HUES48 (cell line): ENCODE results near the gene ZNF579.

Experiments used
- H3K27ac ChIP-seq: one replicate; pipeline ENCODE4 v1.7.0; 2013; ENCODE audit warnings: low read depth, low read length, inconsistent platforms
- H3K27me3 ChIP-seq: 2 replicates; pipeline ENCODE4 v1.6.1; 2013; ENCODE audit warnings: mild to moderate bottlenecking, low read length; ENCODE audit not compliant: control insufficient read depth, insufficient read depth
- H3K36me3 ChIP-seq: 2 replicates; pipeline ENCODE4 v1.6.1; 2013; ENCODE audit warnings: low read length; ENCODE audit not compliant: control insufficient read depth, insufficient read depth
- H3K4me1 ChIP-seq: 2 replicates; pipeline ENCODE4 v1.6.1; 2013; ENCODE audit warnings: mild to moderate bottlenecking, low read length; ENCODE audit not compliant: control insufficient read depth, insufficient read depth
- H3K4me3 ChIP-seq: 2 replicates; pipeline ENCODE4 v1.5.1; 2013; ENCODE audit warnings: mild to moderate bottlenecking, low read depth, low read length
- H3K9ac ChIP-seq: 2 replicates; pipeline ENCODE4 v1.6.1; 2013; ENCODE audit warnings: mild to moderate bottlenecking, low read depth, low read length, moderate library complexity
- H3K9me3 ChIP-seq: 2 replicates; pipeline ENCODE4 v1.6.1; 2013; ENCODE audit warnings: low read length; ENCODE audit not compliant: control insufficient read depth, insufficient read depth

ZNF579 gene

GRCh38 chr19:55620410-55621204, 40.0 kb upstream of the ZNF579 start:
- no peaks in the 10 kb centered on the region for H3K4me1 ChIP-seq
- H3K9me3 ChIP-seq = no peaks in the 10 kb centered on the region
- H3K27me3 ChIP-seq = no peaks in the 10 kb centered on the region
- no peak overlapping the region for H3K4me3 ChIP-seq
- H3K27ac ChIP-seq = no peak overlapping the region
- H3K36me3 ChIP-seq = peaks cover 30% of the 10 kb centered on the region
- H3K9ac ChIP-seq = no peak overlapping the region

GRCh38 chr19:55619286-55619685, 38.6 kb upstream of the ZNF579 start:
- Histone ChIP-seq H3K4me3 (no peak overlapping the region), H3K9me3 (no peaks in the 10 kb centered on the region), H3K9ac (no peak overlapping the region), H3K36me3 (peaks cover 38% of the 10 kb centered on the region), H3K4me1 (no peaks in the 10 kb centered on the region), H3K27me3 (no peaks in the 10 kb centered on the region), H3K27ac (no peak overlapping the region)

- Histone ChIP-seq H3K27me3 (no peaks in the 10 kb centered on the region), H3K27ac (no peak overlapping the region), H3K4me1 (no peaks in the 10 kb centered on the region), H3K9ac (no peak overlapping the region), H3K36me3 (peaks cover 38% of the 10 kb centered on the region), H3K4me3 (no peak overlapping the region), H3K9me3 (no peaks in the 10 kb centered on the region)
Measured at GRCh38 chr19:55618426-55618825, 37.8 kb upstream of the ZNF579 start.

- Histone ChIP-seq H3K4me3 (no peak overlapping the region), H3K4me1 (no peaks in the 10 kb centered on the region), H3K9ac (no peak overlapping the region), H3K27ac (no peak overlapping the region), H3K9me3 (no peaks in the 10 kb centered on the region), H3K36me3 (peaks cover 38% of the 10 kb centered on the region), H3K27me3 (no peaks in the 10 kb centered on the region)
Measured at GRCh38 chr19:55617426-55617825, 36.8 kb upstream of the ZNF579 start.

GRCh38 chr19:55616395-55616875, 35.8 kb upstream of the ZNF579 start:
- H3K4me1 ChIP-seq = no peaks in the 10 kb centered on the region
- H3K4me3 ChIP-seq = no peak overlapping the region
- H3K9ac ChIP-seq = no peak overlapping the region
- H3K9me3 ChIP-seq = no peaks in the 10 kb centered on the region
- H3K27ac ChIP-seq = no peak overlapping the region
- H3K36me3 ChIP-seq = peaks cover 34% of the 10 kb centered on the region
- H3K27me3 ChIP-seq = no peaks in the 10 kb centered on the region

- H3K9me3 ChIP-seq = no peaks in the 10 kb centered on the region
- no peaks in the 10 kb centered on the region for H3K27me3 ChIP-seq
- H3K4me1 ChIP-seq = no peaks in the 10 kb centered on the region
- H3K9ac ChIP-seq = no peak overlapping the region
- H3K27ac ChIP-seq = no peak overlapping the region
- peaks cover 28% of the 10 kb centered on the region for H3K36me3 ChIP-seq
- H3K4me3 ChIP-seq = no peak overlapping the region
Measured at GRCh38 chr19:55615543-55616394, 35.1 kb upstream of the ZNF579 start.

GRCh38 chr19:55614711-55615542, 34.3 kb upstream of the ZNF579 start:
- Histone ChIP-seq H3K4me3 (no peak overlapping the region), H3K9ac (no peak overlapping the region), H3K9me3 (no peaks in the 10 kb centered on the region), H3K36me3 (peaks cover 25% of the 10 kb centered on the region), H3K27me3 (no peaks in the 10 kb centered on the region), H3K4me1 (no peaks in the 10 kb centered on the region), H3K27ac (no peak overlapping the region)

GRCh38 chr19:55613930-55614710, 33.5 kb upstream of the ZNF579 start:
- H3K9me3 ChIP-seq = no peaks in the 10 kb centered on the region
- H3K36me3 ChIP-seq = peaks cover 29% of the 10 kb centered on the region
- H3K9ac ChIP-seq = no peak overlapping the region
- no peak overlapping the region for H3K4me3 ChIP-seq
- no peaks in the 10 kb centered on the region for H3K27me3 ChIP-seq
- H3K27ac ChIP-seq = no peak overlapping the region
- no peaks in the 10 kb centered on the region for H3K4me1 ChIP-seq

- no peaks in the 10 kb centered on the region for H3K27me3 ChIP-seq
- H3K4me1 ChIP-seq = no peaks in the 10 kb centered on the region
- H3K9me3 ChIP-seq = no peaks in the 10 kb centered on the region
- peaks cover 29% of the 10 kb centered on the region for H3K36me3 ChIP-seq
- H3K9ac ChIP-seq = no peak overlapping the region
- H3K27ac ChIP-seq = no peak overlapping the region
- no peak overlapping the region for H3K4me3 ChIP-seq
Measured at GRCh38 chr19:55613396-55613795, 32.7 kb upstream of the ZNF579 start.

- no peak overlapping the region for H3K4me3 ChIP-seq
- H3K4me1 ChIP-seq = no peaks in the 10 kb centered on the region
- no peak overlapping the region for H3K9ac ChIP-seq
- no peaks in the 10 kb centered on the region for H3K9me3 ChIP-seq
- no peaks in the 10 kb centered on the region for H3K27me3 ChIP-seq
- H3K36me3 ChIP-seq = peaks cover 25% of the 10 kb centered on the region
- H3K27ac ChIP-seq = no peak overlapping the region
Measured at GRCh38 chr19:55611983-55612645, 31.5 kb upstream of the ZNF579 start.
